GM18909 (cell line): ENCODE results near the gene TBL2.
"Not testable (repeated sequence)": the region's sequence is repeated elsewhere in the genome, so short reads cannot be mapped to it uniquely, and the experiment has no call there.

Experiments used
- ATAC-seq: cut with Tn5 transposase; IDR thresholded peaks from one replicate; pipeline ENCODE4 v1.9.1; 2021; ENCODE audit warnings: mild to moderate bottlenecking; ENCODE audit not compliant: unreplicated experiment, poor library complexity

The TBL2 gene

GRCh38 chr7:73607692-73607983, 29.3 kb upstream of the TBL2 start:
- ATAC-seq = not testable (repeated sequence)

DNA sequence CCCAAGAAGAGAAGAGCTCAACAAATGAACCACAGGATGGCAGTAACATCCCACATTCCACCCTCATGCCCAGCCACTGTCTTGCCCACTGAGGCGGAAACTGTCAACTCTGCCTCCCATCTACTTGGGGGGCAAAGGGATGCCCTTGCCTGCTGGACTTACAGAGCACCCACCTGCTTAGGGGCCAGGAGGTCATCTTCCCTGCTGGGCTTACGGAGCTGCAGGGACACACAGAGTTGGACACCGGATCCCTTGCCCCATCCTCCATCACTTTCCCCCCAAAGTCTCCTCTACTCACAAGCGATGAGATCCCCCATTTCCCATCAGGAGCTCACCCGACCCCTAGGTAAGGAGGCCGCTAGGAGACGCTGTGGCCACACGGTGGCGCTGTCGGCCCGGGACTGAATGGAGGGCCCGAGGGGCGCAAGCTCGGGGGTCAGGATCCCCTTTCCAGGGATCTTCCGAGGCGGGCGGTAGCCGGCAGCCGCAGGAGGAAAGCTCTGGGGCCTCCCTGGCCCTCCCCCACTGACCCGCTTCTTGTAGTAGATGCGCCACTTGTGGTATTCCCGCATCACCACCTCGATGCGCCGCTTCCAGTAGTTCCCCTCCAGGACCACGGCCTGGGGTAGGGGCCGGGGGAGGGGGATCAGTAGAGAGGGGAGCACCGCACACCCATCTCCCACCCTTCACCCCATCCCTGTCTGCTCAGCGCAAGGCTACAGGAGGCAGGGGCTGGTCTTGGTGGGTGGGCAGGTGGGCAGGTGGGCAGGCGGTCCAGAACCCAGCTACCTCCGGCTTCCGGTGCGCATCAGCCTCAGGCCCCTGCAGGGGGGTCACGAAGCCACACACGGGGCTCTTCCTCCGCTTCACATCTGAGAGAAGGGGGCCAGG, 28.7 kb upstream of the TBL2 start:
- no peak for ATAC-seq

GRCh38 chr7:73605601-73606220, 27.3 kb upstream of the TBL2 start:
- no peak for ATAC-seq

GRCh38 chr7:73602721-73603651, 24.6 kb upstream of the TBL2 start:
- no peak for ATAC-seq

GRCh38 chr7:73599916-73600315, 21.5 kb upstream of the TBL2 start:
- ATAC-seq = no peak

GRCh38 chr7:73599151-73599882, 20.9 kb upstream of the TBL2 start:
- no peak for ATAC-seq

DNA sequence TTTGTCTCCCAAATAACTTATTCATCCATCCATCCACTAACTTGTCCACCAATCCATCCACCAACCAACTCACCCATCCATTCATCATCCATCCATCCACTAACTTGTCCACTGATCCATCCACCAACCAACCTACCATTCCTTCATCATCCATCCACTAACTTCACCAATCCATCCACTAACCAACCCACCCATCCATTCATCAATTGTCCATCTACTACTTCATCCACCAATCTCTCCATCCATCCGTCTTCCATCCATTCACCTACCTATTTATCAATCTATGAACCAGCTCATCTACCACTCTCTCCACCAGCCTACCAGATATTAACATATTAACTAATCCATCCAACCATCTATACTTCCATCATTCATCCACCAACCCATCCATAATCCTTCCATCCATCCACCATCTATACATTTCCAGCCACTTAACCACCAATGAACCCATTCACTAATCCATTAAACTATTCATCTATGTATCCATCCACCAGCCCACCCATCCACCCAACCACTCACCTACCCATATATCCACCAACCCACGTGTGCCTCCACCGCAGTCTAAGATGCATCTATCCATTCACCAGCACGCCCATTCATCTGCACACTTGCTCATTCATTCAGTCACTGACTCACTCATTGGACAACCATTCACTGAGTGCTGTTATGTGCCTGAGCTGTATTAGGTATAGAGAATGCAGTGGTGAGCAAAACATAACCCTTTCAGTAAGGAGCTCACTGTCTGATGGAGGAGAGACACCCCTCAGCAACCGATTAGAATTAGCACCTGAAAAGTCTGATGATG, 19.8 kb upstream of the TBL2 start:
- ATAC-seq = no peak

DNA sequence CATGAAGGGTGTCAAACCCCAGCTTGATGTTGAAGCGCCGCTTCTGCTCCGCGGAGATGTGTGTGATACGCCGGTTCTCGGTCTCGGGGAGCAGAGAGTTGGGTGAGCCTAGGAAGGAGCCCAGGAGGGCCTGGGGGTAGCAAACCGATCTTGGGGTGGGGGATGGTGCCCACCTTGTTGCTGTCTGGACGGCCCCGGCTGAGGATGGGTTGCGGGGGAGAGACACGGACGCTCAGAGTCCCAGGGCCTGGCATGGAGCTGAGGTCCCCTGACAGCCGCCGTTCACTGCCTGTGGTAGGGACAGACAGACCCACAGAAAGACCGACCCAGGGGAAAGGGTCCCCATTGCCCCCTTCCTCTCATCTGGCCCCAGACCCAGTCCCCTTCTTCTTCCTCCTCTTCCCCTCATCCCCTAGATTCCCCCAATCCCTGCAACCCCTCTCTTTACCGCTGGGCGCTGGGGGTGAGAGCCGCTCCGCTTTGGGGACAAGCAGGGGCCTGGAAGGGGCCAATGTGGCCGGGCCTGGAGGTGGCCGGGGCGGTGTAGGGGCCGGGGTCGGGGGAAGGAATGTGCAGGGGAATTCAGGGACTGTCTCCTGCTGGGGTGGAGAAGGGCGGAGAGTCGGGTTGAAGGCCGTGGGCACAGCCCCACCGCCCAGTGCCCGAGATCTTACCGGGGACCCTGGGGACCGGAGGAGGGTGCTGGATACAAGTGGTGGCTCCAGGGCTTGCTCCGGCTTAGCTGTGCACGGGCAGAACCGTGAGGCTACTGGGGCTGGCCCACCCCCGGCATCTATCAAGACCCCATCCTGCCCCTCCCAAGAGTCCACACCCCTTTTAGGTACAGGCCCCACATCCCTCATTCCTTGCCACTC, 18.0 kb upstream of the TBL2 start:
- no peak for ATAC-seq

GRCh38 chr7:73595358-73595757, 17.0 kb upstream of the TBL2 start:
- ATAC-seq = no peak

GRCh38 chr7:73593207-73594045, 15.0 kb upstream of the TBL2 start:
- ATAC-seq = no peak

GRCh38 chr7:73586911-73587310, 8.5 kb upstream of the TBL2 start:
- ATAC-seq = no peak

- ATAC-seq = no peak
Measured at GRCh38 chr7:73585196-73585595, 6.8 kb upstream of the TBL2 start.

DNA sequence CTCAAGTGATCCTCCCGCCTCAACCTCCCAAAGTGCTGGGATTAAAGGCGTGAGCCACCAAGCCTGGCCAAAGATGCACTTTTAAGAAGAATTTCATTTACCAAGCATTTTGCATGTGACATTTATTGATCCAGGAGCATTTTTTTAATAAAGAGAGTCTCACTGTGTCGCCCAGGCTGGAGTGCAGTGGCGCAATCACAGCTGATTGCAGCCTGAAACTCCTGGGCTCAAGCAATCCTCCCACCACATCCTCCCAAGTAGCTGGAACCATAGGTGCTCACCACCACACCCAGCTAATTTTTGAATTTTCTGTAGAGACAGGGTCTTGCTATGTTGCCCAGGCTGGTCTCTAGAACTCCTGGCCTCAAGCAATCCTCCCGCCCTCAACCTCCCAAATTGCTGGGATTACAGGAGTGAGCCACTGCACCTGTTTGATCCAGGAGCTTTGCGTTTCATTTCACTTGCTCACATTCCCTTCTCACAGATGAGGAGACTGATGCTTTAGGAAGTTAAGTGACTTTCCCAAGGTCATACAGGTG, 4.4 kb upstream of the TBL2 start:
- ATAC-seq = no peak

- not testable (repeated sequence) for ATAC-seq
Measured at GRCh38 chr7:73581006-73581405, 2.6 kb upstream of the TBL2 start.

GRCh38 chr7:73577627-73578341, 595 bp downstream of the TBL2 start:
- peak; percentile 16 for ATAC-seq

DNA sequence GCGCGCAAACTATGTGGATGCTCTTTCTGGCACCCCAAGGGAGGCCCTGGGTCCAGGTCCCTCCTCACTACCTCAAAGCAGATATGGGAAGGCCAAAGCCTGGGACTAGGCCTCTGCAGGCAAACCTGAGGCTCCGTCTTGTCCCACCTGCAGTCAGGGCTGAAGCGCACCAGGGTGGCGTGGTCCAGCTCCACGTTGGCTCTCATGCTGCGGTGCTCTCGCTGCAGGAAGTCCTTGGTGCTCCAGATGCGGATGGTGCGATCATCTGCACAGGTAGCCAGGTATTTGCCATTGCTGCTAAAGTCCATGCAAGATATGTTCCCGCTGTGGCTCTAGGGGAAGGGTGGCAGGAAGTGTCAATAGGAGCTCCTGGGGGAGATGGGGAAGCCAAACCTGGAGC, 4.6 kb downstream of the TBL2 start:
- ATAC-seq = no peak

DNA sequence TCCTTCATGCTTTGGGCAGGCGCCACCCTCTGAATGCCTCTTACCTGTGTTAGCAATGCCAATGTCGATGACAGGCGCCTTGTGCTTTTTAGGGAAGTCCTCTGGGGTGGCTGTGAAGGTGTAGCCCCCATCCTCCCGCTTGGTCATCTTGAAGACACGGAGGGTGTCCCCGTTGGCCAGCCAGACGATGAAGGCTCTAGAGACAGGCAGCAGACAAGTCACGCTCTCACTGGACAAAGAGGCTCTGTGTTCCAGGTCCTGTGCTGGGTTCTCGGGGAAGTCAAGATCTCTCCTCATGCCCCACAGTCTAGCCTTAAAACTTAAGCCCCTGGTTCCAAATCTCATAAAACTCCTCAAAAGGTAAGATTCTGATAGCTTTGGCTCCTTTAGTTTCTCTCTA, 5.1 kb downstream of the TBL2 start:
- ATAC-seq = no peak
